Measurements from ENCODE around the gene ICA1.
"Not testable (repeated sequence)": the region's sequence is repeated elsewhere in the genome, so short reads cannot be mapped to it uniquely, and the experiment has no call there.

Gene ICA1

GRCh38 chr7:8089036-8089780, 172.8 kb downstream of the ICA1 start:
- DNase-seq: no peak

- DNase-seq: no peak
These were observed 175.7 kb downstream of the ICA1 start for GRCh38 chr7:8086239-8086638.

- no peak for DNase-seq
These were observed 176.5 kb downstream of the ICA1 start for GRCh38 chr7:8085420-8085819.

- DNase-seq: no peak
These were observed 177.1 kb downstream of the ICA1 start for GRCh38 chr7:8084836-8085235.

- DNase-seq: no peak
These were observed 179.2 kb downstream of the ICA1 start for GRCh38 chr7:8082762-8083161.

- no peak for DNase-seq
These were observed 183.5 kb downstream of the ICA1 start for GRCh38 chr7:8078418-8078817.

GRCh38 chr7:8070451-8071180, 191.4 kb downstream of the ICA1 start:
- no peak for DNase-seq

- no peak for DNase-seq
These were observed 192.9 kb downstream of the ICA1 start for GRCh38 chr7:8068892-8069686.

GRCh38 chr7:8065356-8065813, 196.6 kb downstream of the ICA1 start:
- no peak for DNase-seq

- no peak for DNase-seq
These were observed 197.1 kb downstream of the ICA1 start for GRCh38 chr7:8064828-8065227.

GRCh38 chr7:8063706-8064297, 198.2 kb downstream of the ICA1 start:
- DNase-seq: no peak

GRCh38 chr7:8063300-8063699, 198.7 kb downstream of the ICA1 start:
- not testable (repeated sequence) for DNase-seq
